ENCODE results near the gene PAPPA.

The PAPPA gene

DNA sequence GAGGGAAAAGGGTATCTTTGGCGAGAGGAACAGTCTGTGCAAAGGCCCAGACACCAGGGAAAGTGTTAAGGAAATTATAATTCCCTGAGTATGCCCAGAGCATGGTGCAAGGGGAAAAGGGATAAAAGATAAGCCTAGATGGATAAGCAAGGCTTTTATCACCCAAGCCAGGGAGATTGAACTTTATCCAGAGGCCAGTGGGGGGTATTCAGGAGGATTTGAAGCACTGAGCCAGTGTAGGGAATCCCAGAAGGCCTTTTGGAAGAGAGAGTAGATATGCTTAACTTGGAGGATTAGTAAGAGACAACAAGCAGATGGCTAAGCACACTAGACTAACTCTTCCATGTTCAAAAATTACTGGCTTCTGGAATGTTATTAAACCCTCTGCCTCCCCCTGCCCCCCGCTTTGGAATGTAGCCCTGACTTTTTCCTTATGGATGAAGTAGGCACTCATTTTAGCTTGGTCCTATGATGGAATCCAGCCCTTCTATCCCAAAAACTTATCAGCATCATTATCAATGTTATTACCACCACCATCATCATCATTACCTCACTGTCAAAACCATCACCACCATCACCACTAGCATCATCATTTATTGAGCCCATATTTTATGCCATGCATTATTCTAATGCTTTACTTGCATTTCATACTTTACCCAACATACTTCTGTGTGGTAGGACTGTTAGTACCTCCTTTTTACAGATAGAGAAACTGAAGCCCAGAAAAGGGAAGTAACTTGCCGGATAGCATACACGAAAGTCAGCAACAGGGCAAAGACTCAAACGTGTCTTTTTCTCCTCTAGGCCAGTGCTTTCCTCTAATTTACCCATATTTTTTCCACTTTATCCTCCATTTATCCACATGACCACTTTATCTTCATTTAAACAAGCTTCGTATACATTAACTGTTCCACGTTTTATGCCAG lies 237.0 kb downstream of the PAPPA start:
- no peak for DNase-seq

GRCh38 chr9:116391306-116391900 lies 237.8 kb downstream of the PAPPA start:
- DNase-seq, result no peak

GRCh38 chr9:116393198-116393597 lies 239.6 kb downstream of the PAPPA start:
- no peak for DNase-seq

DNA sequence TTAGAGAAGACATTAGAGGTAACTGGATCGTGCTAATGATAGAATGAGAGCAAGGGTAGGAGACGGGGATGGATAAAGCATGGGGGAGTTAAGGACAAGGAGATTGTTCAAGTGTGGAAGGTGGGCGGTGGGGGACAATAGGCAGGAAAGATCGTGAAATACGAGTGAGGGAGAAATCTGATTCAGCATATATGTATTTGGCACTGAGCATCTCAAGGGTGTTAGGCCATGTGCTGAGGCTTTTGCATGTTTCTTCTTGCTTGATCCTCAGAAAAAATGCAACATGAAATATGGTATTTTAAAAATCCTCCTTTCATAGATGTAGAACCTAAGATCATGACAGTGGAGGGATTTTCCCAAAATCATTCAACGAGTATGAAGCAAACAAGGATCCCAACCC lies 240.5 kb downstream of the PAPPA start:
- no peak for DNase-seq

- DNase-seq, result no peak
These were observed 241.5 kb downstream of the PAPPA start for GRCh38 chr9:116394894-116395698.

- DNase-seq, result no peak
These were observed 242.1 kb downstream of the PAPPA start for GRCh38 chr9:116395699-116396037.

GRCh38 chr9:116403171-116403570 lies 249.6 kb downstream of the PAPPA start:
- DNase-seq, result no peak

- DNase-seq, result no peak
These were observed 250.6 kb downstream of the PAPPA start for GRCh38 chr9:116404228-116404627.

DNA sequence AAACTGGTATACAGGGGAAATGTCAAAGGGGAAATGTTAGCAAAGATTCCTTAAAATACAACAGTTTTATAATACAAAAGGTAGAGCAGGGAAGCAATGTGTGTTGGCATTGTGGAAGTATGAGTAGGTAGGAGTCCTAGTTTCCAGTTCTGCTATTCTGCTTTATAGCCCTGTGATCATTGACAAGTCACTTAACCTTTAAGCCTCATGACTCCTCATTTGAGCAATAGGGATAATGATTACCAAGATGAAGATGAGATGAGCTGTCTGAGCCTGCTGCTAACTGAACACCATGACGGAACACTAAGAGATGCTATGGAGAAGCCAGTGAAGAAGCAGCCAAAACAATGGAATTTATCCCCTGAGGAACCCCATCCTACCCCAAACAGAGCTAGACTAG lies 251.7 kb downstream of the PAPPA start:
- DNase-seq, result no peak

DNA sequence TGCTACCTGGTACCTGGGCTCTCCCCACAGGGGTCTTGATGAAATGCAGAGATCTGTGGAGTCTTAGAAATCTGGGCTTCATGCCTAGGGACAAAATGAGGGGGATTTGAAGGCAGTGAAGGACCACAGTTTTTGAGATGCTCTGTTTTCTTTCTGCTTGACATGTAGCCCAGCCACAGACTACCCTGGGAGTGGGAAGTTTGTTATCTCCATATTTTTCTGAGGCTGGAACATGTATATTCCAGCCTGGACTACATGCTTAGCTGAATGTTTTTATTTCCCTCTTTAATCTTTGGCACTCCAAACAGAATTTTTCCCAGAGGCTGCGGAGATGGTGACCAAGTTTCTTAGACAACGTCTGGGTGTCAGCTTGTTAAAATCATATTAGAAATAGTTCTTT lies 252.9 kb downstream of the PAPPA start:
- DNase-seq, result no peak

DNA sequence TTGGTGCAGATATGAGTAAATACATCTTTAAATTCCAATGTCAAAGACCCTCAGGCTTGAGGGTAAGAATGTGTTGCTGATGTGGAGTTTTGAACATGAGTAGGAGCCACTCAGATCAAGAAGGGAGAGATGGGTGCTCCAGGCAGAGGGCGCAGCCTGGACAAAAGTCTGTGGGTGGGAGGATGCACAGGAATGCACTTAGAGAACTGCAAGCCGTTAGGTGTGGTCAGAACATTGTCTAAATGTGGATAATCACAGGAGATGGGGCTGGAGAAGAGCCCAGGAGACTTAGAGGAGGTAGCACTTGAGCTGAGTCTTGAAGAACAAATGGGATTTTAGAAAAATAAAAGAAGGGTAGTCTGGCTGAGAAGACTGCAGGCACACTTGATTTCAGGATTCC lies 255.5 kb downstream of the PAPPA start:
- DNase-seq, result no peak

DNA sequence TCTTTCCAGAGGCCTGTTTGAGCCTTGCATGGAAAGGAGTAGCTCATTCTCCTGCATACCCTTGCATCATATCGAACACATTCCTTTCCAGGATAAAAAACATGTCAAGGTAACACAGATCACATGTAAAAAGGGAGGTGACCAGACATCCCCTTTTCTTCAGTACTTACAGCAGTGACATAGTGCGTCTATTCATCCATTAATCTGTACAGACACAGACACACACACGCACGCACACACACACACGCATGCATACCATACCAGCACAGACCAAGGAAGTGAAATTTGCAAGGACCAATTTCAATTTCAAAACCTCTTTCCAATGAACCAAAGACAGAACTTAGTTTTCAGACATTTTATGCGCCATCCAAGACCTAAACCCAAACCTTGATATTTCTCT lies 256.0 kb downstream of the PAPPA start:
- no peak for DNase-seq

DNA sequence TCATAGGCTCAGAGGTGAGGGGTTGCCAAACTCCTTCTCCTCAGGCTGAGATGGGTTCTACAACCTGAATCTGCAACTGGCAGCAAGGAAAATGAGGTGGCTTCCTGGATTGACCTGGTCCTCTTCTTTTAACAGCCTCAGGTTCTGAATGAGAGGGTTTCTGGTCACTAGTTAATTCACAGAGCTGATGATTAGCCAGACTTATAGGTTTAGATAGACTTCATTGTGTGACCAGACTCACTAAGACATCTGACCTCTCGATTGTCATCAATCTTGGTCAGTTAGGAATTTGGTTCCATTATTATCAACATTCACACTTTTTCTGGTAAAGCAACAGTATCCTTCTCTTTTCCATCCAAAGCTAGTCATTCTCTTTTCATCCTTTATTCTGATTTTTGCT lies 257.9 kb downstream of the PAPPA start:
- DNase-seq, result no peak

DNA sequence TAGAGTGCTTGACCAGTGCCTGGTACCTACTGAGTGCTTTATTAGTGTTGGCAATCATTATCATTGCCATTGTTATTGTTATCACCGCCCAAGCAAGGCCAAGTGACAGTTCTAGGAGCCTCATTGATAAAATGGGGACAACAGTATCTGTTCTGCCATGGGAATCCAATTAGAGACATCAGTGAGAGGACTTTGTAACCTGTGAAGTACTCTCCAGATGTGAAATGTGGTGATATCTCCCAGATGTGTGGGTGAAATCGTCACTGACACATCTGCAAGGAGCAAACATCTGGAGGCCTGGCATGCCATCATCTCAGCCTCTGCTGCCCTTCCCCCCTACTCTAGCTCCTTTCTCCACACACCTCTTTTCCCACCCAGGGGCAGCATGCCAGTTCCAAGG lies 260.8 kb downstream of the PAPPA start:
- DNase-seq, result no peak

GRCh38 chr9:116416421-116416820 lies 262.8 kb downstream of the PAPPA start:
- no peak for DNase-seq

DNA sequence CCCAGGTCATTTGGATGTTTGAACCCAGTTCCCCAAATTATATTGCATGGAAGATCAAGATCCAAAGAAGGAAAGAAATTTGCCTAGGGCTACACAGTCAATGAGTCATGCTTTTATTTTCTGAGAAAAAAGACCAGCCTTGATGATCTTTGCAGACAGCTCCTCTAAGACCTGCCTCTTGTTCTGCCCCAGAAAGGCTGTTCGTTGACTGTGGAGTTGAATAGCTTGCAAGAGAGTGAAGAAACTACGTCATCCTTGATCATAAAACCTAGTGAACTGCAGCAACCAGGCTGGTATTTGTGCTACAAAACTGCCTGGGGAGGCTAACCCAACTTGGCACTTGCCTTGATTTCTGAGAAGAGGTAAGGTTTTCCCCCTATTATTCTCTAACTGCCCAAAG lies 263.9 kb downstream of the PAPPA start:
- DNase-seq, result no peak

DNA sequence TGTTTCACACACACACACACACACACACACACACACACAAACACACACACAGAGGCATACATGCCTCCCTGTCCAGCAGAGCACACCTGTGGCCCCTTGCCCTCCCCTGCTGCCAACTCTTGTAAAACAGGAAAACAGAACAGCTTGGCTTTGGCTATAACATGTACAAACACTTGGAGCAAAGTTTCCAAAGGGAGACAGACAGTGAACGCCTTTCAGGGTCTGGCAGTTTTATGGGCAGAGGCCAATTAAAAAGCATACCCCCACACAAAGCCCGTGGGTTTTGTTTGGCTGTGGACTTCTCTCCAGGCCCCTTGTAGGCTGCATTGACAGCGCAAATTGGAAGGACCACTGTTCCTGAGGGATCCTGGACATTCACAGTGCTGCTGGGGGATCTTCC lies 265.6 kb downstream of the PAPPA start:
- DNase-seq, result no peak

DNA sequence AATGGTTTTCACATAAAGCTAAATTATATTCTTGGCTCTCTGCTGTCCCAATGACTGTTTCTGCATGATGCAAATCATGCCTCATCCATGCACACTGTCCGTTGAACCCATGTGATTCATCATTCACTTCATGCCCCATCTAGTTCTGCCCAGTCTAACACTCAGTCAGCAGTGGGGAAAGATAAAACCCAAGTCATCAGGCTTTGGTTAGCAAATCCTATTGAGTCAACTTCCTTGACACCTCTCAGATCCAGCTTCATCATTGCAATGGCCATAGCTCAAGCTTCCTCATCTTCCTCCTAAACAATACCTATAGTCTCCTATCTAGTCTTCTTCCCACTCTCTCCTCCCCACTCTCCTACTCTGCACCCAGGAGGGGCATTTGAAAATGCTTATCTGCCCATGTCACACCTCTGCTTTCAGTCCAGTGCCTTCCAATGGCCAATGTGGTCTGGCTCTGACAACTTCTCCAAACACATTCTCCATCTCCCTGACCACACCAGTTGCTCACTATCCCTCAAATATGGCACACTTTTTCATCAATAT lies 267.5 kb downstream of the PAPPA start:
- no peak for DNase-seq

- no peak for DNase-seq
These were observed 268.8 kb downstream of the PAPPA start for GRCh38 chr9:116422119-116422979.

GRCh38 chr9:116423149-116423548 lies 269.6 kb downstream of the PAPPA start:
- DNase-seq, result no peak

- DNase-seq, result no peak
These were observed 271.7 kb downstream of the PAPPA start for GRCh38 chr9:116425244-116425643.

GRCh38 chr9:116430849-116431248 lies 277.3 kb downstream of the PAPPA start:
- DNase-seq, result no peak

GRCh38 chr9:116432051-116432450 lies 278.5 kb downstream of the PAPPA start:
- DNase-seq, result no peak

Measured in NCI-H1092 (cell line).